Astrocyte of the cerebellum (primary cell): Measurements from ENCODE around the gene RTN3.
A peak's percentile ranks its signal among the peaks of the same experiment; 100 is the strongest.

Experiments used
- DNase-seq: peaks from one replicate; pipeline ENCODE4 v3.0.0-alpha.2; 2011; ENCODE audit warnings: low read depth
- H3K4me3 ChIP-seq: 2 replicates; pipeline ENCODE4 v1.5.1; 2011; ENCODE audit warnings: mild to moderate bottlenecking, low read depth, low read length, moderate library complexity
- CTCF ChIP-seq: IDR thresholded peaks from 2 replicates; pipeline ENCODE4 v1.5.1; 2012; ENCODE audit warnings: low read length, low read depth, moderate library complexity, mild to moderate bottlenecking; ENCODE audit errors: missing control alignments
- in situ Hi-C: cut with HindIII; loops from 2 replicates; pipeline ENCODE4 v1.10.0; 2017; ENCODE audit warnings: low sequenced_read_pairs

The RTN3 gene

GRCh38 chr11:63670433-63671321 is 10.6 kb upstream of the RTN3 start:
- peak; percentile 36 for TF ChIP-seq CTCF
- no peak for DNase-seq
- in situ Hi-C loops: no loop called here
- H3K4me3 ChIP-seq: peak overlapping the region; percentile 60

GRCh38 chr11:63671322-63672155 is 9.8 kb upstream of the RTN3 start, which contains the start of gene ATL3:
TSS of gene ATL3 (minus strand) at chr11:63671376. CDS start at chr11:63671335, 41 bp downstream.
- peak; percentile 86 for DNase-seq
- in situ Hi-C loops: no loop called here

GRCh38 chr11:63672156-63672463 is 9.2 kb upstream of the RTN3 start:
- no peak for TF ChIP-seq CTCF
- in situ Hi-C loops: no loop called here
- no peak for DNase-seq
- no peak overlapping the region for H3K4me3 ChIP-seq

More at GRCh38 chr11:63671322-63672155, 9.8 kb upstream of the RTN3 start, which contains the start of gene ATL3:
- no peak for TF ChIP-seq CTCF
- peak within 1 kb of the TSS; percentile 60 for H3K4me3 ChIP-seq

GRCh38 chr11:63672936-63673539 is 8.3 kb upstream of the RTN3 start:
- in situ Hi-C loops: no loop called here
- H3K4me3 ChIP-seq: no peak overlapping the region
- TF ChIP-seq CTCF: no peak
- DNase-seq: no peak

GRCh38 chr11:63673579-63673978 is 7.7 kb upstream of the RTN3 start:
- no peak overlapping the region for H3K4me3 ChIP-seq
- in situ Hi-C loops: no loop called here
- no peak for DNase-seq
- no peak for TF ChIP-seq CTCF

GRCh38 chr11:63680834-63681320 is 423 bp upstream of the RTN3 start:
- in situ Hi-C loops: no loop called here
- H3K4me3 ChIP-seq: peak overlapping the region; percentile 81
- no peak for TF ChIP-seq CTCF
- DNase-seq: no peak
